GM23338 (cell line): ENCODE data around the gene ROR1. TPM values are rescaled to one million over a fixed set of nuclear protein-coding genes. Genes with fewer than 3 reads are reported as not detected.

ENCODE experiments used
- ATAC-seq: fragments of 200-7000 bp; cut with Tn5 transposase; 3 replicates; pipeline ENCODE4 v1.9.1; 2020
- DNase-seq: peaks from one replicate; pipeline ENCODE4 v3.0.0-alpha.2; 2015; ENCODE audit warnings: low spot score
- H2AFZ ChIP-seq: fragments of 200-600 bp; sonication (generic); 2 replicates; pipeline ENCODE4 v1.8.0; 2016; ENCODE audit warnings: antibody characterized with exemption, mild to moderate bottlenecking, moderate library complexity
- H3F3A ChIP-seq: fragments of 200-600 bp; sonication (generic); replicated peaks from 2 replicates; pipeline ENCODE4 v1.8.0; 2017; ENCODE audit warnings: antibody characterized with exemption, mixed run types, low read depth
- H3K27ac ChIP-seq: fragments of 200-600 bp; sonication (generic); 2 replicates; pipeline ENCODE4 v1.6.1; 2016; ENCODE audit warnings: low read depth
- H3K27me3 ChIP-seq: fragments of 200-600 bp; sonication (generic); 2 replicates; pipeline ENCODE4 v1.8.0; 2016; ENCODE audit warnings: mild to moderate bottlenecking, mixed run types, moderate library complexity; ENCODE audit not compliant: insufficient read depth
- H3K36me3 ChIP-seq: fragments of 200-600 bp; sonication (generic); 2 replicates; pipeline ENCODE4 v1.8.0; 2016; ENCODE audit warnings: mild to moderate bottlenecking; ENCODE audit not compliant: insufficient read depth
- H3K4me1 ChIP-seq: fragments of 200-600 bp; sonication (generic); 2 replicates; pipeline ENCODE4 v1.8.0; 2016; ENCODE audit warnings: mild to moderate bottlenecking, moderate library complexity; ENCODE audit not compliant: insufficient read depth
- H3K4me2 ChIP-seq: fragments of 200-600 bp; sonication (generic); 2 replicates; pipeline ENCODE4 v1.7.1; 2017; ENCODE audit warnings: mixed run types
- H3K4me3 ChIP-seq: fragments of 200-600 bp; sonication (generic); 2 replicates; pipeline ENCODE4 v1.6.1; 2016; ENCODE audit warnings: mixed run types
- H3K79me2 ChIP-seq: fragments of 200-600 bp; sonication (generic); replicated peaks from 2 replicates; pipeline ENCODE4 v1.8.0; 2017; ENCODE audit warnings: mild to moderate bottlenecking; ENCODE audit not compliant: insufficient read depth
- H3K9me2 ChIP-seq: fragments of 200-600 bp; sonication (generic); 2 replicates; pipeline ENCODE4 v1.8.0; 2017; ENCODE audit not compliant: insufficient read depth
- H4K20me1 ChIP-seq: fragments of 200-600 bp; sonication (generic); replicated peaks from 2 replicates; pipeline ENCODE4 v1.8.0; 2017; ENCODE audit warnings: mild to moderate bottlenecking; ENCODE audit not compliant: insufficient read depth
- H3K27ac Mint-ChIP-seq: 2 replicates; pipeline ENCODE4 v1.8.0; 2020; ENCODE audit warnings: inconsistent platforms, mild to moderate bottlenecking, moderate library complexity, mixed read lengths
- H3K27me3 Mint-ChIP-seq: 3 replicates; pipeline ENCODE4 v1.8.0; 2022; ENCODE audit warnings: low read depth, mild to moderate bottlenecking, moderate library complexity, mixed read lengths, inconsistent platforms; ENCODE audit not compliant: insufficient read depth, poor library complexity
- H3K36me3 Mint-ChIP-seq: 3 replicates; pipeline ENCODE4 v1.8.0; 2021; ENCODE audit warnings: low read depth, mild to moderate bottlenecking, inconsistent platforms, moderate library complexity, mixed read lengths
- H3K4me1 Mint-ChIP-seq: 3 replicates; pipeline ENCODE4 v1.8.0; 2020; ENCODE audit warnings: mild to moderate bottlenecking, inconsistent platforms, mixed read lengths
- H3K4me3 Mint-ChIP-seq: 3 replicates; pipeline ENCODE4 v1.8.0; 2021; ENCODE audit warnings: moderate library complexity, mild to moderate bottlenecking, inconsistent platforms, mixed read lengths
- H3K9me3 Mint-ChIP-seq: 3 replicates; pipeline ENCODE4 v1.8.0; 2020; ENCODE audit warnings: moderate library complexity, mild to moderate bottlenecking, inconsistent platforms, mixed read lengths
- CREB1 ChIP-seq: fragments of 250-450 bp; sonication (Bioruptor Pico); IDR thresholded peaks from 2 replicates; pipeline ENCODE4 v1.5.0; 2020; ENCODE audit warnings: low read depth, mild to moderate bottlenecking, moderate library complexity
- ETS1 ChIP-seq: IDR thresholded peaks from 2 replicates; pipeline ENCODE4 v1.6.1; 2016; ENCODE audit warnings: antibody characterized with exemption
- EZH2phosphoT487 ChIP-seq: fragments of 200-600 bp; sonication (generic); IDR thresholded peaks from one replicate; pipeline ENCODE4 v1.8.1; 2018; ENCODE audit warnings: antibody characterized with exemption; ENCODE audit not compliant: unreplicated experiment
- JUNB ChIP-seq: IDR thresholded peaks from one replicate; pipeline ENCODE4 v1.6.1; 2016; ENCODE audit warnings: antibody characterized with exemption; ENCODE audit not compliant: unreplicated experiment
- NANOG ChIP-seq: IDR thresholded peaks from 2 replicates; pipeline ENCODE4 v1.6.1; 2016; ENCODE audit warnings: antibody characterized with exemption, borderline replicate concordance
- REST ChIP-seq: IDR thresholded peaks from one replicate; pipeline ENCODE4 v1.6.1; 2018; ENCODE audit warnings: antibody characterized with exemption; ENCODE audit not compliant: unreplicated experiment
- STAT1 ChIP-seq: IDR thresholded peaks from one replicate; pipeline ENCODE4 v1.6.1; 2016; ENCODE audit warnings: antibody characterized with exemption; ENCODE audit not compliant: unreplicated experiment
- ZNF114 ChIP-seq: fragments of 250-450 bp; sonication (Bioruptor Pico); IDR thresholded peaks from 2 replicates; pipeline ENCODE4 v1.5.0; 2020; ENCODE audit warnings: mild to moderate bottlenecking, moderate library complexity
- ZNF331 ChIP-seq: fragments of 250-450 bp; sonication (Bioruptor Pico); IDR thresholded peaks from 2 replicates; pipeline ENCODE4 v1.5.0; 2020; ENCODE audit warnings: low read depth, mild to moderate bottlenecking, moderate library complexity
- ZNF462 ChIP-seq: fragments of 250-450 bp; sonication (Bioruptor Pico); IDR thresholded peaks from 2 replicates; pipeline ENCODE4 v1.5.0; 2020; ENCODE audit warnings: mild to moderate bottlenecking, moderate library complexity
- polyA plus RNA-seq: library from polyadenylated mRNA; unstranded; fragments of >200 nt; fragmentation: Nextera tagmentation; extraction: Ambion mirVana; gene quantifications from 2 replicates; pipeline ENCODE4 v1.2.1, GENCODE V29; 2016
- total RNA-seq: library from RNA; depleted of rRNA; stranded (reverse); fragments of >200 nt; shearing (Covaris generic); gene quantifications from 2 replicates; pipeline ENCODE4 v1.2.3, GENCODE V29; 2014

The ROR1 gene
- total and polyA plus RNA-seq, 2 experiments from 2014 or later = 59.7 to 96.0 TPM

GRCh38 chr1:63898428-63899196 is 124.8 kb downstream of the ROR1 start:
- H3K9me3 Mint-ChIP-seq = no peaks in the 10 kb centered on the region
- Histone ChIP-seq H3K27me3 (no peaks in the 10 kb centered on the region), H3K4me1 (peaks cover 15% of the 10 kb centered on the region; the same call in 1 of the 2 replicates), H3K4me2 (no peak overlapping the region), H3K4me3 (no peak overlapping the region), H4K20me1 (peaks cover 13% of the 10 kb centered on the region), H3K79me2 (peaks cover 98% of the 10 kb centered on the region), H3K9me2 (no peaks in the 10 kb centered on the region), H2AFZ (no peak overlapping the region), H3K36me3 (no peaks in the 10 kb centered on the region), H3K27ac (peak overlapping the region; percentile 29; the same call in 1 of the 2 replicates), H3F3A (no peaks in the 10 kb centered on the region)
- peaks cover 7% of the 10 kb centered on the region for H3K27me3 Mint-ChIP-seq
- no peaks in the 10 kb centered on the region for H3K36me3 Mint-ChIP-seq
- H3K4me1 Mint-ChIP-seq = peaks cover 37% of the 10 kb centered on the region
- H3K27ac Mint-ChIP-seq = 0 out of 2 replicates have a peak overlapping the region, but pooled peaks have one; percentile 3
- TF ChIP-seq ZNF114 (no peak), NANOG (no peak), ZNF331 (CRISPR knock-in tag) (no peak), EZH2phosphoT487 (no peak), CREB1 (CRISPR knock-in tag) (no peak), REST (no peak), ZNF462 (CRISPR knock-in tag) (no peak), STAT1 (no peak), ETS1 (no peak), JUNB (no peak)
- peak; percentile 59 for ATAC-seq
- DNase-seq = no peak
- no peak overlapping the region; the same call in 2 of the 3 replicates for H3K4me3 Mint-ChIP-seq
